Stimulated activated CD4-positive, alpha-beta T cell treated with anti-CD3 and anti-CD28 coated beads, Interleukin-1b, Interleukin-23, amount 100 ng/mL, for 4 hours (primary cell): Measurements from ENCODE around the gene TMEM242.
"Not testable (repeated sequence)": the region's sequence is repeated elsewhere in the genome, so short reads cannot be mapped to it uniquely, and the experiment has no call there.

Source experiments
- DNase-seq, 2 donors: peaks; one replicate each; pipeline ENCODE4 v3.0.0-alpha.2; 2020; ENCODE audit warnings: low read depth in 2 of 2

The TMEM242 gene

GRCh38 chr6:157323255-157323965, at the start of gene TMEM242:
TSS of gene TMEM242 (minus strand) at chr6:157323519. CDS start at chr6:157323499, 20 bp downstream.
- DNase-seq, result peak; percentile 85 to 86

GRCh38 chr6:157372501-157373280, 49.4 kb upstream of the TMEM242 start:
- DNase-seq, result no peak

- no peak for DNase-seq
Measured at GRCh38 chr6:157370755-157371154, 47.4 kb upstream of the TMEM242 start.

- DNase-seq, result no peak
Measured at GRCh38 chr6:157368359-157369049, 45.2 kb upstream of the TMEM242 start.

- DNase-seq, result no peak
Measured at GRCh38 chr6:157366648-157367047, 43.3 kb upstream of the TMEM242 start.

- no peak for DNase-seq
Measured at GRCh38 chr6:157364705-157365104, 41.4 kb upstream of the TMEM242 start.

- no peak for DNase-seq
Measured at GRCh38 chr6:157361886-157362285, 38.6 kb upstream of the TMEM242 start.

GRCh38 chr6:157358287-157358686, 35.0 kb upstream of the TMEM242 start:
- no peak for DNase-seq

- no peak for DNase-seq
Measured at GRCh38 chr6:157346373-157346772, 23.1 kb upstream of the TMEM242 start.

- DNase-seq, result no peak
Measured at GRCh38 chr6:157343732-157344131, 20.4 kb upstream of the TMEM242 start.

GRCh38 chr6:157339432-157339831, 16.1 kb upstream of the TMEM242 start:
- no peak for DNase-seq

GRCh38 chr6:157337751-157338150, 14.4 kb upstream of the TMEM242 start:
- DNase-seq, result no peak

- not testable (repeated sequence) for DNase-seq
Measured at GRCh38 chr6:157337276-157337675, 14.0 kb upstream of the TMEM242 start.

- DNase-seq, result no peak
Measured at GRCh38 chr6:157335829-157336228, 12.5 kb upstream of the TMEM242 start.

- DNase-seq, result no peak
Measured at GRCh38 chr6:157333956-157334355, 10.6 kb upstream of the TMEM242 start.

GRCh38 chr6:157333537-157333936, 10.2 kb upstream of the TMEM242 start:
- no peak for DNase-seq

- DNase-seq, result no peak
Measured at GRCh38 chr6:157332813-157333212, 9.5 kb upstream of the TMEM242 start.

- no peak for DNase-seq
Measured at GRCh38 chr6:157330831-157331230, 7.5 kb upstream of the TMEM242 start.

- no peak for DNase-seq
Measured at GRCh38 chr6:157329829-157330228, 6.5 kb upstream of the TMEM242 start.

GRCh38 chr6:157328108-157328692, 4.9 kb upstream of the TMEM242 start:
- no peak for DNase-seq

- no peak for DNase-seq
Measured at GRCh38 chr6:157326979-157327378, 3.7 kb upstream of the TMEM242 start.
